DMS 273 (cell line): ENCODE data around the gene FGD2.

ENCODE experiments used
- DNase-seq: peaks from one replicate; lab custom pipeline; 2025; ENCODE audit not compliant: unreplicated experiment; lab: John Stamatoyannopoulos, UW

FGD2 gene

GRCh38 chr6:37017606-37018197 lies 12.2 kb downstream of the FGD2 start:
- peak; percentile 63 for DNase-seq

GRCh38 chr6:37018198-37019064 lies 13.0 kb downstream of the FGD2 start:
- DNase-seq, result peak; percentile 95

- peak; percentile 67 for DNase-seq
These were observed 13.6 kb downstream of the FGD2 start for GRCh38 chr6:37019065-37019450.

- no peak for DNase-seq
These were observed 14.9 kb downstream of the FGD2 start for GRCh38 chr6:37020381-37020780.

GRCh38 chr6:37020812-37021211 lies 15.4 kb downstream of the FGD2 start:
- no peak for DNase-seq

- DNase-seq, result peak; percentile 77
These were observed 16.1 kb downstream of the FGD2 start for GRCh38 chr6:37021356-37022129.

- DNase-seq, result no peak
These were observed 16.8 kb downstream of the FGD2 start for GRCh38 chr6:37022135-37022863.

- DNase-seq, result peak; percentile 42
These were observed 19.3 kb downstream of the FGD2 start for GRCh38 chr6:37024656-37025337.

GRCh38 chr6:37025621-37026466 lies 20.4 kb downstream of the FGD2 start:
- DNase-seq, result no peak

- DNase-seq, result no peak
These were observed 21.7 kb downstream of the FGD2 start for GRCh38 chr6:37027036-37027720.

- no peak for DNase-seq
These were observed 22.5 kb downstream of the FGD2 start for GRCh38 chr6:37027811-37028469.

- DNase-seq, result peak; percentile 75
These were observed 24.0 kb downstream of the FGD2 start for GRCh38 chr6:37029249-37029971.

- DNase-seq, result no peak
These were observed 25.1 kb downstream of the FGD2 start for GRCh38 chr6:37030599-37030998.

- no peak for DNase-seq
These were observed 26.8 kb downstream of the FGD2 start for GRCh38 chr6:37032239-37032638.

- no peak for DNase-seq
These were observed 27.8 kb downstream of the FGD2 start for GRCh38 chr6:37033255-37033654.

- DNase-seq, result no peak
These were observed 28.7 kb downstream of the FGD2 start for GRCh38 chr6:37033819-37034795.

GRCh38 chr6:37036146-37036545 lies 30.7 kb downstream of the FGD2 start:
- no peak for DNase-seq
